HL-60 (cell line): Measurements from ENCODE around the gene GRID2IP.

Source experiments
- DNase-seq, 2 experiments: peaks; one replicate each; pipeline ENCODE4 v3.0.0-alpha.2; 2010 to 2020; ENCODE audit warnings: low read depth in 1 of 2, low spot score in 1 of 2
- H3K27ac ChIP-seq: fragments of 250-450 bp; sonication (Bioruptor Pico); replicated peaks from 2 replicates; pipeline ENCODE4 v1.5.1; 2020; ENCODE audit warnings: mild to moderate bottlenecking, moderate library complexity
- H3K27me3 ChIP-seq: fragments of 250-450 bp; sonication (Bioruptor Pico); 2 replicates; pipeline ENCODE4 v1.5.1; 2021; ENCODE audit warnings: mild to moderate bottlenecking, moderate library complexity; ENCODE audit not compliant: insufficient read depth, poor library complexity, severe bottlenecking
- H3K4me3 ChIP-seq: replicated peaks from 2 replicates; pipeline ENCODE4 v1.5.1; 2011; ENCODE audit warnings: mild to moderate bottlenecking, control low read depth, low read length; ENCODE audit not compliant: insufficient read depth
- GABPA ChIP-seq: IDR thresholded peaks from 2 replicates; pipeline ENCODE4 v1.6.1; 2012; ENCODE audit warnings: low read depth
- POLR2AphosphoS5 ChIP-seq: IDR thresholded peaks from 2 replicates; pipeline ENCODE4 v1.6.1; 2012; ENCODE audit warnings: low read depth
- SPI1 ChIP-seq: IDR thresholded peaks from 2 replicates; pipeline ENCODE4 v1.6.1; 2012; ENCODE audit warnings: low read depth, mild to moderate bottlenecking, borderline replicate concordance
- TF ChIP-seq, protein P1 (sequence below): IDR thresholded peaks from 2 replicates; pipeline ENCODE4 v1.6.1; 2012; ENCODE audit warnings: low read depth; ENCODE audit not compliant: insufficient replicate concordance
- TF ChIP-seq, protein P2 (sequence below): IDR thresholded peaks from one replicate; pipeline ENCODE4 v1.5.1; 2011; ENCODE audit warnings: low read length, control low read depth, inconsistent platforms; ENCODE audit not compliant: insufficient read depth

GRID2IP gene

DNA sequence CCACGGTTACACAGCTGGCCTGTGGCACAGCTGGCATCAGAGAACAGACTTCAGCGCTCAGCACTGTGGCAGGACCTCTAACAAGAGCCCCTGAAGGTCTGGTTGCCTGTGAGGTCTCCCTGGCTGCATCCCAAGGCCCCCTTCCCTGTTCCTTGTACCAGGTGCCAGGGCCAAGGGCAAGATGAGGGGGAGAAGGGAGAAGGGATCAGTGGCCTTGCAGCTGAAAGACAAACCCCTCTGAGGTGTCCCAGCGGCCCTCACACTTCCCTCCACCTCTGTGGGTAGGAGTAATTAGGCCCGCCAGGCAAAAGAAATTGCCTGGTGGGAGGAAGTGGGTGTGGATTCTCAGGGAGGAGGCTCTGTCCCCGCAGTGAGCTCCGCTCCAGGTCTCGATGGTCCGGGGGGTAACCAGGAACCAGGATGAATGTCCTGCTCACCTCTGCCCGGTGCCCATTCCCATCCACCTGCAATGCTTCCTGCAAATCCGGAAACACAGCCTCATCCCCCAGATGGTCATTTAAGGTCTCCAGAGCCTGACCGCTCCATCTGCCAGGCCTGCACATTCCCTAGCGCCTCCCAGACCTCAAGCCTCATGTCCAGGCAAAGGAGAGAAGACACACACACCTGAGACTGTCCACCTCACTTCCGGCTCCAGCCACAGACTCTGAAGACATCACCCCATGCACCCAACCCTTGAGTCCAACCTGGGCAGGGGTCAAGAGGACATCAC is 22.7 kb downstream of the GRID2IP start:
- Histone ChIP-seq H3K27me3 (peaks cover 32% of the 10 kb centered on the region), H3K4me3 (no peak overlapping the region), H3K27ac (no peak overlapping the region)
- no peak for DNase-seq
- TF ChIP-seq SPI1 (no peak), GABPA (no peak), POLR2AphosphoS5 (no peak)
- TF ChIP-seq, protein P1, sequence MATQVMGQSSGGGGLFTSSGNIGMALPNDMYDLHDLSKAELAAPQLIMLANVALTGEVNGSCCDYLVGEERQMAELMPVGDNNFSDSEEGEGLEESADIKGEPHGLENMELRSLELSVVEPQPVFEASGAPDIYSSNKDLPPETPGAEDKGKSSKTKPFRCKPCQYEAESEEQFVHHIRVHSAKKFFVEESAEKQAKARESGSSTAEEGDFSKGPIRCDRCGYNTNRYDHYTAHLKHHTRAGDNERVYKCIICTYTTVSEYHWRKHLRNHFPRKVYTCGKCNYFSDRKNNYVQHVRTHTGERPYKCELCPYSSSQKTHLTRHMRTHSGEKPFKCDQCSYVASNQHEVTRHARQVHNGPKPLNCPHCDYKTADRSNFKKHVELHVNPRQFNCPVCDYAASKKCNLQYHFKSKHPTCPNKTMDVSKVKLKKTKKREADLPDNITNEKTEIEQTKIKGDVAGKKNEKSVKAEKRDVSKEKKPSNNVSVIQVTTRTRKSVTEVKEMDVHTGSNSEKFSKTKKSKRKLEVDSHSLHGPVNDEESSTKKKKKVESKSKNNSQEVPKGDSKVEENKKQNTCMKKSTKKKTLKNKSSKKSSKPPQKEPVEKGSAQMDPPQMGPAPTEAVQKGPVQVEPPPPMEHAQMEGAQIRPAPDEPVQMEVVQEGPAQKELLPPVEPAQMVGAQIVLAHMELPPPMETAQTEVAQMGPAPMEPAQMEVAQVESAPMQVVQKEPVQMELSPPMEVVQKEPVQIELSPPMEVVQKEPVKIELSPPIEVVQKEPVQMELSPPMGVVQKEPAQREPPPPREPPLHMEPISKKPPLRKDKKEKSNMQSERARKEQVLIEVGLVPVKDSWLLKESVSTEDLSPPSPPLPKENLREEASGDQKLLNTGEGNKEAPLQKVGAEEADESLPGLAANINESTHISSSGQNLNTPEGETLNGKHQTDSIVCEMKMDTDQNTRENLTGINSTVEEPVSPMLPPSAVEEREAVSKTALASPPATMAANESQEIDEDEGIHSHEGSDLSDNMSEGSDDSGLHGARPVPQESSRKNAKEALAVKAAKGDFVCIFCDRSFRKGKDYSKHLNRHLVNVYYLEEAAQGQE: no peak
- TF ChIP-seq, protein P2, sequence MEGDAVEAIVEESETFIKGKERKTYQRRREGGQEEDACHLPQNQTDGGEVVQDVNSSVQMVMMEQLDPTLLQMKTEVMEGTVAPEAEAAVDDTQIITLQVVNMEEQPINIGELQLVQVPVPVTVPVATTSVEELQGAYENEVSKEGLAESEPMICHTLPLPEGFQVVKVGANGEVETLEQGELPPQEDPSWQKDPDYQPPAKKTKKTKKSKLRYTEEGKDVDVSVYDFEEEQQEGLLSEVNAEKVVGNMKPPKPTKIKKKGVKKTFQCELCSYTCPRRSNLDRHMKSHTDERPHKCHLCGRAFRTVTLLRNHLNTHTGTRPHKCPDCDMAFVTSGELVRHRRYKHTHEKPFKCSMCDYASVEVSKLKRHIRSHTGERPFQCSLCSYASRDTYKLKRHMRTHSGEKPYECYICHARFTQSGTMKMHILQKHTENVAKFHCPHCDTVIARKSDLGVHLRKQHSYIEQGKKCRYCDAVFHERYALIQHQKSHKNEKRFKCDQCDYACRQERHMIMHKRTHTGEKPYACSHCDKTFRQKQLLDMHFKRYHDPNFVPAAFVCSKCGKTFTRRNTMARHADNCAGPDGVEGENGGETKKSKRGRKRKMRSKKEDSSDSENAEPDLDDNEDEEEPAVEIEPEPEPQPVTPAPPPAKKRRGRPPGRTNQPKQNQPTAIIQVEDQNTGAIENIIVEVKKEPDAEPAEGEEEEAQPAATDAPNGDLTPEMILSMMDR: no peak

DNA sequence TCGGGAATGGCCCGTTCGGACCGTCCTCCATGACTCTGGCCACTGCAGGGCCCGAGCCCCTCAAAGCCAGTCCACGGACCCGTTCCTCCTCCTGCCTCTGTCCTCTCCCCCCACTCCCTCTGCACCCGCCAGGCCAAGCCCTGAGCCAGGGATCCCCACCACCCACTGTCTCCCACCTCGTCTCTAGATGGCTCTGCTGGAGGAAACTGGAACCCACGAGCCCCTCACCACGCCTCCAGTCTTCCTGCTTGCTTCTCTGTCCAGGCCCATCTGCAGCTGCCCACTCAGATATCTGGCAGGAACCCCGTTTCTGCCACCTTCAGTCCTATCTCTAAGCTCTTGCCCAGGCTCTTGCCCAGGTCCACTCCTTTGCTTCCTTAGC is 24.3 kb downstream of the GRID2IP start:
- DNase-seq: no peak
- Histone ChIP-seq H3K27ac (no peak overlapping the region), H3K27me3 (peaks cover 32% of the 10 kb centered on the region), H3K4me3 (no peak overlapping the region)
- TF ChIP-seq, protein P1: no peak
- no peak for TF ChIP-seq POLR2AphosphoS5
- TF ChIP-seq, protein P2: no peak
- TF ChIP-seq SPI1: no peak
- TF ChIP-seq GABPA: no peak

DNA sequence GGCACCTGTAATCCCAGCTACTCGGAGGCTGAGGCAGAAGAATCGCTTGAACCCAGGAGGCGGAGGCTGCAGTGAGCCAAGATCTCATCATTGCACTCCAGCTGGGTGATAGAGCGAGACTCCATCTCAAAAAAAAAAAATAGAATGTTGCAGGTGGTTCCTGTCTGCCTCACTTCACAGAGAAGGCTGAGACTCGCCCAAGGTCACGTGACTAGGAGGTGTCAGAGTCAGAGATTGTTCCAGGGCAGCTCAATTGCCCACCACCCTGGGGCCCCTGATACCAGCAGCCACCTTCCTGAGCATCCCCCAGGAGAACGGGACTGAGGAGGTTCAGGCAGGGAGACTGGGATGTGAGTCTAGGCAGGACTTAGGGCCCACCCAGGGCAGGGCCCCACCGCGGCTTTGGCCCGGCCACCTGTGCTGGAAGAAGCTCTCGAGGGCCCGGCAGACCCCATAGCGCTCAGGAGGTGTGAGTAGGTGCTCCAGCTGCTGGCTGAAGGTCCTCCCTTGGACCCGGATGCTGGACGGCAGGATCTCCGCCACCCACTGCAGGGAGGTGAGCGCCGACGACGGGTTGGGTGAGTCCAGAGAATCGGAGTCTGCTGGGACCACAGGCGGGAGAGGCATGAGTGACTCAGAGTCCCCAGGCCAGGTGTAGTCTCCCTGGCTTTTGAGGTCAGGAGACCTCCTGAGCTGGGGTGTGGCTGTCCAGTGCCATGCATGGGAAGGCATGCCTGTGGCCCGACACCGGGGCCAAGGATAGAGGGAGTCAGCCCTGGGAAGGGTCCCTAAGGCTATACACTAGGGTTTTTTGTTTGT is 30.9 kb downstream of the GRID2IP start:
- no peak for DNase-seq
- Histone ChIP-seq H3K27me3 (no peaks in the 10 kb centered on the region), H3K4me3 (no peak overlapping the region), H3K27ac (no peak overlapping the region)
- TF ChIP-seq POLR2AphosphoS5 (no peak), SPI1 (no peak), GABPA (no peak)
- TF ChIP-seq, protein P2: no peak
- TF ChIP-seq, protein P1: no peak
